Dendritic cell treated with granulocyte-macrophage colony-stimulating factor and Interleukin-4, amounts not matched to agents 40 ng/mL and 50 ng/mL, for 4 days (primary cell): Measurements from ENCODE around the gene NFATC3.

Experiments used
- H3K27ac Mint-ChIP-seq: one replicate; pipeline ENCODE4 v1.8.0; 2022; ENCODE audit warnings: mild to moderate bottlenecking, mixed read lengths
- H3K27me3 Mint-ChIP-seq: one replicate; pipeline ENCODE4 v1.8.0; 2022; ENCODE audit warnings: mild to moderate bottlenecking, mixed read lengths
- H3K36me3 Mint-ChIP-seq: one replicate; pipeline ENCODE4 v1.8.0; 2022; ENCODE audit warnings: low read depth, mixed read lengths
- H3K4me1 Mint-ChIP-seq: one replicate; pipeline ENCODE4 v1.8.0; 2022; ENCODE audit warnings: low read depth, mixed read lengths
- H3K4me3 Mint-ChIP-seq: one replicate; pipeline ENCODE4 v1.8.0; 2022; ENCODE audit warnings: mild to moderate bottlenecking, moderate library complexity, mixed read lengths
- H3K9me3 Mint-ChIP-seq: one replicate; pipeline ENCODE4 v1.8.0; 2022; ENCODE audit warnings: mixed read lengths
- intact Hi-C: fragments of 100-400 bp; cut with micrococcal nuclease; formaldehyde crosslinking; loops from one replicate; pipeline ENCODE4 v1.15.0; 2022

NFATC3 gene

DNA sequence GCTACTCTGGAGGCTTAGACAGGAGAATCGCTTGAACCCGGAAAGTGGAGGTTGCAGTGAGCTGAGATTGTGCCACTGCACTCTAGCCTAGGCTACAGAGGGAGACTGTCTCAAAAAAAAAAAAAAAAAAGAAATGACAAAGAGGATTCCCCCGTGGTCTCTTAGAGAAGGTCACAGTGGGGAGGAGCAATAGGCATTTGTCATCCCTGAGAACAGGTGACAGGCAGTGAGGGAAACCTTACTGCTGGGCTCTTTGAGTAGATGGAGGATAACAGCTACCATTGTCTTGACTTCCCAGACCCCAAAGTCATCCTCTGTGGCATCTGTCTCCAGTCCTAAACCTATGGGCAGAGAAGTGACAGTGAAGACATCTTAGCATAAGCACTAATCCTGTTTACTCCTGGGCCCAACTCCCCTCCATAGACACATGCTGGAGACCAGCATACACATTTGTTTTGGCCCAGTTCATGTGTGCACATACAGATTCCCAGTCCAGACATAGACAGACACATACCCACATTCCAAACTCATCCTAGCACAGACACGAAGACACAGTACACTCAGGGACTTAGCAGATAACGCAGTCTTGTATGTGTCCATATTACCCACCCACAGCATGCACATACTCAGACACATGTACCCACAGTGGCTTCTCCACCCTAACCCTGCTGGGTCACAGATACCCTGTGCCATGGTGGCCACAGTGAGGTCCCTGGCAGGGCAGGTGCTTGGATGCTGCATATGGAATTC lies 148.1 kb downstream of the NFATC3 start:
- Mint-ChIP-seq H3K36me3 (peaks cover 42% of the 10 kb centered on the region), H3K9me3 (no peaks in the 10 kb centered on the region), H3K4me3 (no peak overlapping the region), H3K27ac (no peak overlapping the region), H3K27me3 (peaks cover 30% of the 10 kb centered on the region), H3K4me1 (peaks cover 35% of the 10 kb centered on the region)
- intact Hi-C loops, result no loop called here

DNA sequence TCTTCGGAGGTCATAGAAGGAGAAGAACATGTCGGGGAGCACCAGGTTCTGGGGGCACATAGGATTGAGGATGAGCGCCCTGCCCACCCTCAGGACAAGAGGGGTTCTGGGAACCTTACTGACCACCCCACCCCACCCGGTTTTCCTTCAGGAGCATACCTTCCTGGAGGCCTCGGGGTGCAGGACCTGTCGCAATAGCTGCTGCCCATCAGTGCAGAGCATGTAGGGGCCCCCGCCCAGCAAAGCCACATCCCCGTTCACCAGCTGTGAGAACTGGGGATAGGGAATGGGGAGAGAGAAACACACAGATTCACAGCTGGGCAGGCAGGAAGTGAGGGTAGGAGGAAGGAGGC lies 148.6 kb downstream of the NFATC3 start:
- Mint-ChIP-seq H3K36me3 (peaks cover 40% of the 10 kb centered on the region), H3K27ac (no peak overlapping the region), H3K4me1 (peaks cover 35% of the 10 kb centered on the region), H3K9me3 (no peaks in the 10 kb centered on the region), H3K27me3 (peaks cover 30% of the 10 kb centered on the region), H3K4me3 (no peak overlapping the region)
- intact Hi-C loops, result no loop called here

DNA sequence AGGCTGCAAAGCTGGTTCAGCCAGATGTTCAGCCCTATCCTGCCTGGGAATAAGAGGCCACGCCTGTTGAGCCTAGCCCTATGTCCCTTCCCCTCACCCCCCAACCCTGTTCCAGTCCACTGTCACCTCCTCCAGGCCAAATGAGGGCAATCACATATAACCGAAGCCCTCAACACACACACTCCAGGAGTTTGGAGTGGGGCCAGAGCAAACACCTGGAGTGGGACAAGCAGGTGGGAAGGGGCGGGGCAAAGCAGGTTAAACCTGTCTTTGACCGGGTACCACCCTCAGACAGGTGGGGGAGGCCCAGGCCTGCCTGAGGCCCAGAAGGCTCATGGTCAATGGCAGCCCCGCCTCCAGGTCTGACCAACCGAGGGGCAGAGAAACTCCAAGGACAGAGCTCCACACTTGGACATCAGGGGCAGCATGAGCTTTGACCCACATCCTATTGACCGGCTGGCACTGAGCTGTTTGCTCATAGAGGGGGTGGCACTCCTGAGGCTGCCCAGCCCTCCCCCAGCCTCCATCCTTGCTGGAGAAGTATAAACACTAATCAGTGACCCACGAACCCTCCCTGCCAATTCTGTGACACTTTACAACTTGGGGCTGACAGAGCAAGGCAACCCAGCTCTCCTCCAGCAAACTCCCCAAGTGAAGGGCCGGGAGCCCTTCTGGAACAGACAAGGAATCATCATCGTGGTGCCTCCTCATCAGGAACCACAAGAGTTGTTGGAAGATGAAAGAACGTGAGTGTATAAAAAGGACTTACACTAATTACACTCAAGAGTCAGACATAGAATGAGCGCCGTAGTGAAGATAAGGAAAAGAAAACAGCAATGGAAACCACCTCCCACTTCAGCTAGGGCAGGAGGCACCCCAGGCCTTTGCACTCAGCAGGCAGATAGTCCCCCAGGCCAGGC lies 149.3 kb downstream of the NFATC3 start:
- Mint-ChIP-seq H3K27ac (no peak overlapping the region), H3K27me3 (peaks cover 30% of the 10 kb centered on the region), H3K4me1 (peaks cover 35% of the 10 kb centered on the region), H3K36me3 (peaks cover 33% of the 10 kb centered on the region), H3K4me3 (no peak overlapping the region), H3K9me3 (no peaks in the 10 kb centered on the region)
- intact Hi-C loops, result no loop called here

- Mint-ChIP-seq H3K9me3 (no peaks in the 10 kb centered on the region), H3K27ac (no peak overlapping the region), H3K4me3 (peak overlapping the region; percentile 8), H3K4me1 (peaks cover 40% of the 10 kb centered on the region), H3K36me3 (peaks cover 25% of the 10 kb centered on the region), H3K27me3 (peaks cover 30% of the 10 kb centered on the region)
- intact Hi-C loops, result no loop called here
Measured at GRCh38 chr16:68235108-68235886, 150.1 kb downstream of the NFATC3 start.

GRCh38 chr16:68235887-68236136 lies 150.6 kb downstream of the NFATC3 start, which contains the start of gene ESRP2:
ESRP2 (minus strand) TSS chr16:68236127; CDS start chr16:68236045, 82 bp downstream.
- H3K4me1 Mint-ChIP-seq, result peaks cover 40% of the 10 kb centered on the region
- peak within 1 kb of the TSS; percentile 93 for H3K27ac Mint-ChIP-seq
- H3K36me3 Mint-ChIP-seq, result peaks cover 20% of the 10 kb centered on the region
- H3K27me3 Mint-ChIP-seq, result peaks cover 30% of the 10 kb centered on the region
- peak within 1 kb of the TSS; percentile 87 for H3K4me3 Mint-ChIP-seq
- H3K9me3 Mint-ChIP-seq, result no peaks in the 10 kb centered on the region
- intact Hi-C loops, result no loop called here

- peaks cover 40% of the 10 kb centered on the region for H3K4me1 Mint-ChIP-seq
- no peak overlapping the region for H3K27ac Mint-ChIP-seq
- peaks cover 30% of the 10 kb centered on the region for H3K27me3 Mint-ChIP-seq
- peak overlapping the region; percentile 87 for H3K4me3 Mint-ChIP-seq
- peaks cover 15% of the 10 kb centered on the region for H3K36me3 Mint-ChIP-seq
- no peaks in the 10 kb centered on the region for H3K9me3 Mint-ChIP-seq
- intact Hi-C loops, result no loop called here
Measured at GRCh38 chr16:68236137-68236825, 151.1 kb downstream of the NFATC3 start.

GRCh38 chr16:68236826-68237242 lies 151.7 kb downstream of the NFATC3 start:
- peaks cover 40% of the 10 kb centered on the region for H3K4me1 Mint-ChIP-seq
- peak overlapping the region; percentile 93 for H3K27ac Mint-ChIP-seq
- H3K9me3 Mint-ChIP-seq, result no peaks in the 10 kb centered on the region
- peak overlapping the region; percentile 87 for H3K4me3 Mint-ChIP-seq
- intact Hi-C loops, result loop anchor here (1.0 kb wide), 1 partner anchor 8 kb away; the partner anchor contains the start of gene PLA2G15
- peaks cover 9% of the 10 kb centered on the region for H3K36me3 Mint-ChIP-seq
- peaks cover 30% of the 10 kb centered on the region for H3K27me3 Mint-ChIP-seq

DNA sequence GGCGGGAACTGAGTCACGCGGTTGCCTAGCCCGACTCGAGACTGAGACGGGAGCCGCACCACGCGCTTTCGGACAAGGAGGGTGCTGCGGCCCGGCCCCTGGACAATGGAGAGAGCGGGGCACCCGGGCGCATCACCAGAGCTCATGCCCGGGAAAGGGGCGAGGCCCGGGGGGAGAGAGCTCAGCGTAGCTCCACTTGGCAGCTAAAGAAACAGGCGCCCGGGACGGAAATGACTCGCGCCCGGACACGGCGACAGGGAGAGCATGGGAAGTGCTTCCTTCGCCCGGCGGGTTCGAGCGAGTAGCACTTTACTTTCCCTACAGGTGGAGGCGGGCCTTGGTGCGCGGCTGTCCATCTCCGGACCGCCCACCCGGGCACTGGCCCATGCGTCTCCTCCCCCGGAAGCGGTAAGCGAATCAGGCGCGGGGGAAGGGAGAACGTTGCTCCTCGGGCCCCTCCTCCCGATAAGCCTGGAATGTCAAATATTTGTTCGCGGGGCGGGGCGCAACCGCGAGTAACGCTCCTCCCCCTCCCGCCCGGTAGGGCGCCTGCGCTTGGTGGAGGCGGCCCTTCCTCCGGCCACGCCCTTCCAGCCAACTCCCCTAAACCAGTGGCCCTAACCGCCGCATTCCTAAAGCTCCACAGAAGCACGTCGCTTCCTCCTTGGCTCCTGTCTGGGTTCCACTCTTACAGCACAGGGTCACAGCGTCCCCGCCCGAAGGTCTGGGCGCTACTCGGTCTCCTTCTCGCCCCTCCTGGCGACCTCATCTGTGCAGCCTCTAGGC lies 152.3 kb downstream of the NFATC3 start:
- intact Hi-C loops, result loop anchor here (1.0 kb wide), 1 partner anchor 8 kb away; the partner anchor contains the start of gene PLA2G15
- H3K36me3 Mint-ChIP-seq, result peaks cover 3% of the 10 kb centered on the region
- H3K9me3 Mint-ChIP-seq, result no peaks in the 10 kb centered on the region
- peak overlapping the region; percentile 87 for H3K4me3 Mint-ChIP-seq
- H3K27me3 Mint-ChIP-seq, result peaks cover 30% of the 10 kb centered on the region
- H3K27ac Mint-ChIP-seq, result peak overlapping the region; percentile 93
- H3K4me1 Mint-ChIP-seq, result peaks cover 40% of the 10 kb centered on the region

- intact Hi-C loops, result no loop called here
- H3K4me3 Mint-ChIP-seq, result peak overlapping the region; percentile 87
Measured at GRCh38 chr16:68238029-68238345, 152.8 kb downstream of the NFATC3 start.

GRCh38 chr16:68242085-68242484 lies 156.9 kb downstream of the NFATC3 start:
- peaks cover 15% of the 10 kb centered on the region for H3K36me3 Mint-ChIP-seq
- H3K9me3 Mint-ChIP-seq, result no peaks in the 10 kb centered on the region
- H3K27me3 Mint-ChIP-seq, result peaks cover 4% of the 10 kb centered on the region
- peaks cover 48% of the 10 kb centered on the region for H3K4me1 Mint-ChIP-seq
- intact Hi-C loops, result no loop called here
- no peak overlapping the region for H3K4me3 Mint-ChIP-seq
- no peak overlapping the region for H3K27ac Mint-ChIP-seq

More at GRCh38 chr16:68238029-68238345, 152.8 kb downstream of the NFATC3 start:
- peak overlapping the region; percentile 93 for H3K27ac Mint-ChIP-seq
- peaks cover 30% of the 10 kb centered on the region for H3K27me3 Mint-ChIP-seq
- H3K36me3 Mint-ChIP-seq, result no peaks in the 10 kb centered on the region
- H3K4me1 Mint-ChIP-seq, result peaks cover 40% of the 10 kb centered on the region
- no peaks in the 10 kb centered on the region for H3K9me3 Mint-ChIP-seq

GRCh38 chr16:68242926-68243858 lies 158.0 kb downstream of the NFATC3 start:
- no peak overlapping the region for H3K4me3 Mint-ChIP-seq
- intact Hi-C loops, result no loop called here
- H3K27me3 Mint-ChIP-seq, result no peaks in the 10 kb centered on the region
- H3K9me3 Mint-ChIP-seq, result no peaks in the 10 kb centered on the region
- H3K27ac Mint-ChIP-seq, result no peak overlapping the region
- peaks cover 15% of the 10 kb centered on the region for H3K36me3 Mint-ChIP-seq
- H3K4me1 Mint-ChIP-seq, result peaks cover 50% of the 10 kb centered on the region

DNA sequence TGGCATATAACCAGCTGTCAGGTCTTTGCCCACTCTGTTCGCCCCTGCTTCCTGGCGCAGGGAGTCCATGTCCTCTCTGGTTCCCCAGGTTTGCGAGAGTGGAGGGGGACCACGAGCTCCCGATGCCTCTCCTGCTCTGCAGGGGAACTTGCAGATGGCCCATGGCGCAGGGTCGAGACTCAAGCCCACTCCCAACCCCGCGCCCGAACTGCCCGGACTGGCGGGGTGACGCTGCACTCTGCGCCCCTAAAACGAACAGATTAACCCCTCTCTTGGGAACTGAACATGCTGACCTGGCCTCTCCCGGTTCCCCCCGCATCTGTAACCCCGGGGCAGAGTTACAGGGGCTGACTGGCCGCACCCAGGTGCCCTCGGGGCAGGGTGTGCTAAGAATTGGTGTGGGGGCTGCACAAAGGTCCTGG lies 159.3 kb downstream of the NFATC3 start:
- peak overlapping the region; percentile 88 for H3K27ac Mint-ChIP-seq
- peak overlapping the region; percentile 95 for H3K4me3 Mint-ChIP-seq
- peaks cover 63% of the 10 kb centered on the region for H3K4me1 Mint-ChIP-seq
- H3K9me3 Mint-ChIP-seq, result no peaks in the 10 kb centered on the region
- no peaks in the 10 kb centered on the region for H3K27me3 Mint-ChIP-seq
- peaks cover 28% of the 10 kb centered on the region for H3K36me3 Mint-ChIP-seq
- intact Hi-C loops, result no loop called here
